Hepatocyte (in vitro differentiated cells): ENCODE data around the gene TMEM202. TPM values are rescaled to one million over a fixed set of nuclear protein-coding genes. Genes with fewer than 3 reads are reported as not detected.
"Not testable (repeated sequence)": the region's sequence is repeated elsewhere in the genome, so short reads cannot be mapped to it uniquely, and the experiment has no call there.

Experiments
- DNase-seq: peaks from one replicate; pipeline ENCODE4 v3.0.0-alpha.2; 2016; ENCODE audit warnings: low spot score
- H2AFZ ChIP-seq: fragments of 200-600 bp; sonication (generic); 2 replicates; pipeline ENCODE4 v1.6.0; 2016; ENCODE audit warnings: antibody characterized with exemption, mild to moderate bottlenecking
- H3K27ac ChIP-seq: fragments of 200-600 bp; sonication (generic); 2 replicates; pipeline ENCODE4 v1.5.1; 2016; ENCODE audit warnings: mild to moderate bottlenecking
- H3K27me3 ChIP-seq: fragments of 200-600 bp; sonication (generic); 2 replicates; pipeline ENCODE4 v1.6.1; 2016
- H3K36me3 ChIP-seq: fragments of 200-600 bp; sonication (generic); replicated peaks from 2 replicates; pipeline ENCODE4 v1.5.1; 2016; ENCODE audit warnings: low read depth; ENCODE audit not compliant: insufficient read depth
- H3K4me1 ChIP-seq: fragments of 200-600 bp; sonication (generic); 2 replicates; pipeline ENCODE4 v1.5.1; 2016; ENCODE audit warnings: mild to moderate bottlenecking, moderate library complexity; ENCODE audit not compliant: insufficient read depth
- H3K4me2 ChIP-seq: fragments of 200-600 bp; sonication (generic); 2 replicates; pipeline ENCODE4 v1.6.0; 2016
- H3K4me3 ChIP-seq: fragments of 200-600 bp; sonication (generic); 2 replicates; pipeline ENCODE4 v1.5.1; 2016; ENCODE audit warnings: mild to moderate bottlenecking
- H3K79me2 ChIP-seq: fragments of 200-600 bp; sonication (generic); 2 replicates; pipeline ENCODE4 v1.6.0; 2017; ENCODE audit warnings: mild to moderate bottlenecking
- H3K9me2 ChIP-seq: fragments of 200-600 bp; sonication (generic); replicated peaks from 2 replicates; pipeline ENCODE4 v1.6.0; 2017; ENCODE audit warnings: mild to moderate bottlenecking; ENCODE audit not compliant: insufficient read depth
- H3K9me3 ChIP-seq: fragments of 200-600 bp; sonication (generic); 2 replicates; pipeline ENCODE4 v1.5.1; 2016; ENCODE audit warnings: low read depth, mild to moderate bottlenecking
- H4K20me1 ChIP-seq: fragments of 200-600 bp; sonication (generic); 2 replicates; pipeline ENCODE4 v1.6.0; 2016; ENCODE audit warnings: mild to moderate bottlenecking; ENCODE audit not compliant: insufficient read depth, poor library complexity, severe bottlenecking
- EZH2 ChIP-seq: fragments of 200-600 bp; sonication (generic); IDR thresholded peaks from 2 replicates; pipeline ENCODE4 v1.6.1; 2016; ENCODE audit warnings: antibody characterized with exemption, mild to moderate bottlenecking, borderline replicate concordance
- EZH2phosphoT487 ChIP-seq: fragments of 200-600 bp; sonication (generic); IDR thresholded peaks from one replicate; pipeline ENCODE4 v1.6.1; 2018; ENCODE audit warnings: antibody characterized with exemption, mild to moderate bottlenecking, low read depth, moderate library complexity; ENCODE audit not compliant: unreplicated experiment, severe bottlenecking
- WGBS: methylation state at CpG from one replicate; pipeline ENCODE4 v1.1.6; 2016; ENCODE audit warnings: low lambda C conversion rate; ENCODE audit errors: missing lambda C conversion rate; 5-methylcytosine and 5-hydroxymethylcytosine counted together
- polyA plus RNA-seq: library from polyadenylated mRNA; unstranded; fragments of >200 nt; fragmentation: Nextera tagmentation; extraction: Ambion mirVana; gene quantifications from 2 replicates; pipeline ENCODE4 v1.2.1, GENCODE V29; 2016
- total RNA-seq: library from RNA; depleted of rRNA; stranded (reverse); fragments of >200 nt; gene quantifications from 2 replicates; pipeline ENCODE4 v1.2.3, GENCODE V29; 2014
- TF ChIP-seq, protein P1 (sequence below): fragments of 200-600 bp; sonication (generic); IDR thresholded peaks from 2 replicates; pipeline ENCODE4 v1.5.1; 2016; ENCODE audit warnings: antibody characterized with exemption, mild to moderate bottlenecking; ENCODE audit not compliant: poor library complexity

TMEM202 gene
- total and polyA plus RNA-seq, 2 experiments from 2014 or later = not detected

DNA sequence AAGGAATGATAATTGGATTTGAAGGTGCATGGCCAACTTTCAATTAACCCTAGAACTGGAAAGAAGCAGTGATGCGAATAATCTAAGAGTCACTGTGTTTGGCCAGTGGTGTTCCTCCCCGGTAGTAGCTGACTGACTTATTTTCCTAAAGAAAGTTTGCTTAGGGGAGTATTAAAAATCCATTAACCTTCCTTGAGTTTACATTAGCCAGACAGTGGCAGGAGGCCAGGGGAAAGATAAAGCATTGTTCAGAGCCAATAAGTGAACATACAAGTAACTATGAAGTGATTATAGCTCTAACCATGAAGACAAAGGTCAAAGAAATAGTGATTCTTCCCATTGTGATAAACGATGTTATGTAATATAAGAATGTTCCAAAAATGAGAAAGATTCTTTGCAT lies 8.9 kb upstream of the TMEM202 start:
- no peak overlapping the region for H3K27ac ChIP-seq
- DNase-seq = no peak

DNA sequence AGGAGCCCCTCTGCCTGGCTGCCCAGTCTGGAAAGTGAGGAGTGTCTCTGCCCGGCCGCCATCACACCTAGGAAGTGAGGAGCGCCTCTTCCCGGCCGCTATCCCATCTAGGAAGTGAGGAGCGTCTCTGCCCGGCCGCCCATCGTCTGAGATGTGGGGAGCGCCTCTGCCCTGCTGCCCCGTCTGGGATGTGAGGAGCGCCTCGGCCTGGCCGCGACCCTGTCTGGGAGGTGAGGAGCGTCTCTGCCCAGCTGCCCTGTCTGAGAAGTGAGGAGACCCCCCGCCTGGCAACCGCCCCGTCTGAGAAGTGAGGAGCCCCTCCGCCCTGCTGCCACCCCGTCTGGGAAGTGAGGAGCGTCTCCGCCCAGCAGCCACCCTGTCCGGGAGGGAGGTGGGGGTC lies 1.8 kb upstream of the TMEM202 start:
- not testable (repeated sequence) for H4K20me1 ChIP-seq, H3K27ac ChIP-seq, H3K4me3 ChIP-seq, H3K36me3 ChIP-seq, H3K4me2 ChIP-seq, H3K79me2 ChIP-seq, H3K27me3 ChIP-seq, H3K9me2 ChIP-seq, H2AFZ ChIP-seq, H3K9me3 ChIP-seq, DNase-seq, H3K4me1 ChIP-seq
- WGBS = no CpG with 5 or more reads among the region's 24 CpGs

More for the DNA sequence above, 8.9 kb upstream of the TMEM202 start:
- Histone ChIP-seq H3K4me3 (no peak overlapping the region), H3K79me2 (no peaks in the 10 kb centered on the region), H3K36me3 (no peaks in the 10 kb centered on the region), H2AFZ (no peak overlapping the region), H4K20me1 (no peaks in the 10 kb centered on the region), H3K27me3 (peaks cover 24% of the 10 kb centered on the region), H3K4me1 (no peaks in the 10 kb centered on the region), H3K9me3 (no peaks in the 10 kb centered on the region), H3K4me2 (no peak overlapping the region), H3K9me2 (no peaks in the 10 kb centered on the region)
- 62% methylated on average over 3 of the region's 3 CpGs for WGBS
- TF ChIP-seq EZH2phosphoT487 (no peak), EZH2 (no peak)
- TF ChIP-seq, protein P1, sequence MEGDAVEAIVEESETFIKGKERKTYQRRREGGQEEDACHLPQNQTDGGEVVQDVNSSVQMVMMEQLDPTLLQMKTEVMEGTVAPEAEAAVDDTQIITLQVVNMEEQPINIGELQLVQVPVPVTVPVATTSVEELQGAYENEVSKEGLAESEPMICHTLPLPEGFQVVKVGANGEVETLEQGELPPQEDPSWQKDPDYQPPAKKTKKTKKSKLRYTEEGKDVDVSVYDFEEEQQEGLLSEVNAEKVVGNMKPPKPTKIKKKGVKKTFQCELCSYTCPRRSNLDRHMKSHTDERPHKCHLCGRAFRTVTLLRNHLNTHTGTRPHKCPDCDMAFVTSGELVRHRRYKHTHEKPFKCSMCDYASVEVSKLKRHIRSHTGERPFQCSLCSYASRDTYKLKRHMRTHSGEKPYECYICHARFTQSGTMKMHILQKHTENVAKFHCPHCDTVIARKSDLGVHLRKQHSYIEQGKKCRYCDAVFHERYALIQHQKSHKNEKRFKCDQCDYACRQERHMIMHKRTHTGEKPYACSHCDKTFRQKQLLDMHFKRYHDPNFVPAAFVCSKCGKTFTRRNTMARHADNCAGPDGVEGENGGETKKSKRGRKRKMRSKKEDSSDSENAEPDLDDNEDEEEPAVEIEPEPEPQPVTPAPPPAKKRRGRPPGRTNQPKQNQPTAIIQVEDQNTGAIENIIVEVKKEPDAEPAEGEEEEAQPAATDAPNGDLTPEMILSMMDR = no peak

DNA sequence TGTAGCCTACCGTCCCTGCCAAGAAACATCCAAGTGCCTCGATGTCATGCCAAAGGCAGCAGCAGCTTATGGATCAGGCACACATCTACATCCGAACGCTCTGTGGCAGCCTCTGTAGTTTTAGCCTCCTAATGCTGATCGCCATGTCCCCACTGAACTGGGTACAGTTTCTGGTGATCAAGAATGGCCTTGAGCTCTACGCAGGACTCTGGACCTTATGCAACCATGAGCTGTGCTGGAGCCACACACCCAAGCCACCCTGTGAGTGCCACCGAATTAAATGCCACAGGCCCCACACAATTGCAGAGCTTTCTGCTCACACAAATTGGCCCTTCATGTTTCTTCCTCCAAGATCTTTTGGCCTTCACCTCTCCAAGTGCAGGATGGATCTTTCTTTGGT lies 543 bp downstream of the TMEM202 start:
- no peaks in the 10 kb centered on the region for H3K9me2 ChIP-seq
- no peak for DNase-seq
- no peak overlapping the region for H2AFZ ChIP-seq
- WGBS = 85% methylated on average over 7 of the region's 7 CpGs
- TF ChIP-seq, protein P1 = no peak
- no peak for TF ChIP-seq EZH2phosphoT487
- no peak for TF ChIP-seq EZH2
- no peaks in the 10 kb centered on the region for H3K4me1 ChIP-seq
- no peaks in the 10 kb centered on the region for H4K20me1 ChIP-seq
- H3K9me3 ChIP-seq = no peaks in the 10 kb centered on the region
- no peak overlapping the region for H3K27ac ChIP-seq
- H3K36me3 ChIP-seq = no peaks in the 10 kb centered on the region
- no peak overlapping the region for H3K4me2 ChIP-seq
- no peaks in the 10 kb centered on the region for H3K79me2 ChIP-seq
- peaks cover 17% of the 10 kb centered on the region for H3K27me3 ChIP-seq
- H3K4me3 ChIP-seq = no peak overlapping the region

DNA sequence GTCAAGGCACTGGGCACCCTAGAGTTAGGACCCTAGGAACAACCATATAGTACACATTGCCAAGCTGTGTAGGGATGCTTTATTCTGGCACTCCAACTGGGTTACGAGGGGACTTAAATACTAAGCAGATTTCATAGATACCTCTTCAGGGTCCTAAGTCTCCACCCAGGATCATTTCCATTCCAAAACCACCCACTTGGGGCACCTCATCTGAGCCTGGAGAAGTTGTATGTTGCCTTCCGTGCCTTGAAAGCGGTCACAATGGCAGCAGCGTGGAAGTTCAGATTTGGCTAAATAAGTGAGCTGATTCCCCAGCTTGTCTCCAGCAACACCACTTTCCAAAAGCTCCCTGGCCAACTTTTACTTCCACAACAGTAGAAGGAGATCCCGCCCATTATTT lies 4.6 kb downstream of the TMEM202 start:
- H2AFZ ChIP-seq = no peak overlapping the region
- TF ChIP-seq EZH2phosphoT487 (no peak), EZH2 (no peak)
- TF ChIP-seq, protein P1 = no peak
- H3K27ac ChIP-seq = no peak overlapping the region
- H3K9me3 ChIP-seq = no peaks in the 10 kb centered on the region
- 72% methylated on average over 5 of the region's 5 CpGs for WGBS
- H3K27me3 ChIP-seq = peaks cover 49% of the 10 kb centered on the region
- DNase-seq = no peak
- H3K79me2 ChIP-seq = no peaks in the 10 kb centered on the region
- H3K9me2 ChIP-seq = no peaks in the 10 kb centered on the region
- no peak overlapping the region for H3K4me3 ChIP-seq
- H4K20me1 ChIP-seq = no peaks in the 10 kb centered on the region
- no peaks in the 10 kb centered on the region for H3K4me1 ChIP-seq
- H3K36me3 ChIP-seq = no peaks in the 10 kb centered on the region
- H3K4me2 ChIP-seq = no peak overlapping the region
